Activated CD4-positive, alpha-beta T cell treated with anti-CD3 and anti-CD28 coated beads, Interleukin-2, amount 50 U/mL, for 24 hours (primary cell): ENCODE data around the gene SSNA1.
A peak's percentile ranks its signal among the peaks of the same experiment; 100 is the strongest.

ENCODE experiments used
- DNase-seq, 2 donors: peaks; one replicate each; pipeline ENCODE4 v3.0.0-alpha.2; 2020; ENCODE audit warnings: low read depth in 1 of 2, low spot score in 1 of 2

SSNA1 gene

DNA sequence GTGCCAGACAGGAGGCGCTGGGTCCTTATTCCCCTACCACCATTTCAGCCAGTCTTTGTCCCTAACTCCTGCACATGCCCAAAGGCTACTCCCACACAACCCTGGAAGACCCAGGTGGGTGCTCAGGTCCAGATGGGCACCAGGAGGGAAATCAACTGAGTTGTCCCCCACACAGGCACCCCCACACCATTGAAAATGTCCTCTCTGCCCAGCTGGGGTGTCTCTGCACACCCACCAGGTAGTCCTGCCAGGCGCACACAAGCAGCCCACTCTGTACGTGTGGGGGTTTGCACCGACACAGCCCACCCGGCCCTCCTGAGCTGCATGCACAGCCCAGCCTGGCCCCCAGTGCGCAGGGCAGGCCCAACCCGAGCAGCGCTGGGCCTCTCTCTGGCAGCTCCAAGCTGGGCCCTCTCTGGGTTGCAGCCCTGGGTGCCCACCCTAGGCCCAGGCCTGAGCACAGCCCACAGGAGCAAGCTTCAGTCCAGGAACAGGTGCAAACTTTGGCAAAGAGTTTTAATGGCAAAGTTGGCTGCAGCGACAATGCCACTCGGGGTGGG is 31.4 kb downstream of the SSNA1 start:
- DNase-seq = no peak

DNA sequence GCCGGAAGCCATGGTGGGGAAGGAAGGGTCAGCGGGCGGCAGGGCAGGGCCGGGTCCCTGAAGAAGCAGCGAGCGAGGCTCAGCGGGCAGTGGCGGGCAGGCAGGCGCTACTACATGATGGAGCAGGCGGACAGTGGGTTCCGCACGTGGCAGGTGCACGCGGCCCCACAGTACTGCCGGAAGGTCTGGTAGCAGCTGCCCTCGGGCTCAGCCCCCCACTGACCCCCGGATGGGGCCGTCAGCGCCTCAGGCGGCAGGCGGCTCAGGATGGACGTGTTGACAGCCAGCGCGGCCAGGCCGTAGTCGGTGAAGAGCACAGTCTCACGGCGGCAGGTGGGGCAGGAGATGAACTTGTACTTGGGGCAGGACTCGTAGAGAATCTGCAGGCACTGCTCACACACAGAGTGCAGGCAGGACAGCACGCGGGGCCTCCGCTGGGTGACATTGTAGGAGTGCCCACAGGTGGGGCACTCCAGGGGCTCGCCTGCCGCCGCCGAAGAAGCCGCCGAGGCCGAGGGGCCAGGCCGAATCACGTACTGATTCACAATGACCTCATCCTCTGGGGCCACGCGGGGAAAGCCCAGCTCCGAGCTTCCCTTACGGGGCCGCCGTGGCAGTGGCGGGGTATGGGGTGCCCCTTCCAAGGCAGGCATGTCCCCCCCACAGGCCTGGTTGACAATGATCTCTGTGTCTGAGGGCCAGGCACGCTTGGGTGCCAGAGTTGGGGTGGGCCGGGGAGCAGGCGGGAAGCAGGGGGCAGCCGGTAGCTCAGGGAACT is 32.0 kb downstream of the SSNA1 start:
- no peak for DNase-seq

DNA sequence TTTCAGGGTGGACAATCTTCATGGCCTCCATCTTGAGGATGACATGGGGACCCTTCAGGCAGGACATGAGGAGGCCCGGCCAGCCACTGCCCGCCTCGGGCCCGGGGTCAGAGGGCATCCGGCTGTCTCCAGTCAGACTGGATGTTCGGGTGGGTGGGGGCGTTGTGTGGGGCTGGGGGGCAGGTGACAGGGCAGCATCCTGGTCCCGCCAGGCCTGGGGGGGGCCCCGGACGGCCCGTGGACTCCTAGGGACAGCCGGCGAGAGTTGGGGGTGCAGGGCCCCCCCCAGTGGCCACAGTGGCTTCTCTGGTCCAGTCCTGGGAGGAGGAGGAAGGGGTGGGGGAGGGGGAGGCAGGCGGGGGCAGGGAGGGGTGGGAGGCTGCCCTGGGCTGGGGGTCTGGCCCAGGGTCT is 32.6 kb downstream of the SSNA1 start:
- no peak for DNase-seq

DNA sequence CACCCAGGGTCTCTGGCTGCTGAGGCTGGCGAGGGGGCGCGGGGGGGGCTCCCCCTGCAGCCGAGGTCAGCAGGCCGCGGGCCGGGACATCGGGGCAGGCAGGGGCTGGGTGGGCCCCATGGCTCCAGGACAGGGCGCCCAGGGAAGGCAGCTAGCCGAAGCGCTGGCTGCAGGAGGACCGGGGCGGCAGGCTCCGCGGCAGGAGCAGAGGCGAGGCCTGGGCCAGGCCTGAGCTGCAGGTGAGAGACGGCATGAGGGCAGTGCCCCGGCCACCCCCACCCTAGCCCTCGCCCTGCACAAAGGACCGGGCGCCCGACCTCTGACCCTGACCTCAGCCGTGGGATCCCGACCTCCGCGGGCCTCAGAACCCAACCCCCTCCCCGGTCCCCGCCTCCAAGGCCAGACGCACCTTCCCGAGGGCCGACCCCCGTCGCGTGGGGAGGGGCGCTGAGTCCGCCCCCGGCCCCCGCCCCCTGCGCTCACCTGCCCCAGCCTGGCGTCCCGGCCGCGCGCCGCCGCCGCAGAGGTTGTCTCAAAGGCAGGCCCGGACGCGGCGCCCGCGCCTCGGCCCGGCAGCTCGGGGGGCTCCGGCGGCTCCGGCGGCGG is 33.1 kb downstream of the SSNA1 start:
- no peak for DNase-seq

DNA sequence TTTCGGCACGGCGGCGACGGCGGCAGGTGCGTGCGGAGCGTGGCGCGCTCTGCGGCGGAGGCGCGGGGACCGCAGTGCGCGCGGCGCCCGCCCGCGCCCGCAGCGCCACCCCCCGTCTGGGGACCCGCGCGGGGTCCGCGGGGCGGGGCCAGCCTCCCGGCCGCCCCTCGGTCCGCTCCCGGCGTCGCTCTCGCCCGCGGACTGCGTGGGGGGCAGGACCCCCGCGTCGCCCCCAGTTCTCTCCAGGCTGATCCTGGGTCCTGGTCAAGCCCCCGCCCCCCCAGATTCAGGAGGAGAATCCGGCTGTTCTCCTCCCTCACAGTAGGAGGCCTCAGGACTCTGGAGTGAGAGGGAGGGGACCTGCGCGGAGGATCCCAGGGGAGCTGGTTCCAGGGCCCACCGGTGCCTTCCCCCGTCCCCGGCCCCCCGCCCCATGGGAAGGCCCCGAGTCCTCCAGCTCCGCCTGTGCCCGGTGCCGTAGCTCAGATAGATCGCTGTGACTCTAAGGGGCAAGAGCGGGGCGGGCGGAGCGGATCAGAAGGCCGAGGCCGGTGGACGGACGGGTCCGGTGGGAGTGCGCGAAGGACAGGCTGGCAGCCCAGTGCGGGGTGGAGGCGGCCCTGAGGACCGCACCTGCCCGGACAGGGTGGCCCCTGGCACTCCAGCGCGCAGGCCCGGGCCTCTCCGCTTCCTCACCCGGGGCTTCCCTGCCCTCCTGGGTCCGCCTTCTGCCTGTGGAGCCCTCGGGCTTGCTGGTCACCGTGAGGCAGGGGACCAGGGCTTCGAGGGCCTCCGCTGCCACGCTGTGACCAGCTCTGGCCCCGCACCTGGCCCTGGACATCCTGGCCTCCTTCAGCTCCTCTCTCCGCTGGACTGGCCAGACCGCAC is 34.0 kb downstream of the SSNA1 start, which contains the start of gene RNF208:
RNF208 (minus strand) TSS at position 51 of the 888 bp plus-strand sequence. CDS start 1,028 bp downstream, outside the sequence.
- no peak for DNase-seq

DNA sequence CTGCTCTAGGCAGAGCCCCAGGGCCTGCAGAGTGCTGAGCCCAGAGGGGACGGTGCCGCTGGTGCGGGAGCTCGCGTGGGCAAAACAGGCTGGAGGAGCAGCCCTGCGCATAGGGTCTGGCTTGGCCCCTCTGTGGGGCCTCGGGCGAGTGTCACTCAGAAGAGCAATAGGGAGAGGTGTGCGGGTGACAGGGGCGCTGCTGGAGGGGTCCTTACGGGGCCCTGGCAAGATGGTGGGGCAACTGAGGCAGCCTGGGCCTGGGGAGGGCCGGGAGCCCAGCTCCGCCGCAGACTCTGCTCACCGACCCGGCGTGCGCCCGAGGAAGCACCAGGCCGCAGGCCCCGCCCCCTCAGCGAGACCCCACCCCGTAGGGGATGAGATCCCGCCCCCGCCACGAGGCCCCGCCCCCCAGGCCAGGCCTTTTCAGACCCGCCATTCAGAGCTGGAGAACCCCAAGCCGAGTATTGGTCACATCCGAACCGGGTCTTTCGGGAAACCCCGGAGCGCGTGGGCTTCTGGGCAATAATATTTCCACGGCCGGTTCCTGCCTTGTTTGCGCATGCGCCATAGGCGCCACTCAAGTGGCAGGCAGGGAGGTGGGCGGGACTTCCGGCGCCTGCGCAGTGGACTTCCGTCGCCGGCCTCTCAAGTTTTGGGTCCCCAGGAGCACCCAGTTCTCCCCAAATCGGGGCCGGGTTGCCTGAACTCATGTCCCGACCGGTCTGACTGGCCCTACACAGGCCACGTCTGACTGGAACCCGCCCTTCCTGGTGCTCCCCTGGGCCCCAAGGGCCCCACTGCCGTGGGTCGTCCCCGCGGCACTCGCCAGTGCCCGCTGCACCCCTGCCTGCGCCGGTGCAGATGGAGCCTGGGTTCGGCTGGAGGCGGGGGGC is 34.8 kb downstream of the SSNA1 start:
- peak; percentile 97 to 99 for DNase-seq

DNA sequence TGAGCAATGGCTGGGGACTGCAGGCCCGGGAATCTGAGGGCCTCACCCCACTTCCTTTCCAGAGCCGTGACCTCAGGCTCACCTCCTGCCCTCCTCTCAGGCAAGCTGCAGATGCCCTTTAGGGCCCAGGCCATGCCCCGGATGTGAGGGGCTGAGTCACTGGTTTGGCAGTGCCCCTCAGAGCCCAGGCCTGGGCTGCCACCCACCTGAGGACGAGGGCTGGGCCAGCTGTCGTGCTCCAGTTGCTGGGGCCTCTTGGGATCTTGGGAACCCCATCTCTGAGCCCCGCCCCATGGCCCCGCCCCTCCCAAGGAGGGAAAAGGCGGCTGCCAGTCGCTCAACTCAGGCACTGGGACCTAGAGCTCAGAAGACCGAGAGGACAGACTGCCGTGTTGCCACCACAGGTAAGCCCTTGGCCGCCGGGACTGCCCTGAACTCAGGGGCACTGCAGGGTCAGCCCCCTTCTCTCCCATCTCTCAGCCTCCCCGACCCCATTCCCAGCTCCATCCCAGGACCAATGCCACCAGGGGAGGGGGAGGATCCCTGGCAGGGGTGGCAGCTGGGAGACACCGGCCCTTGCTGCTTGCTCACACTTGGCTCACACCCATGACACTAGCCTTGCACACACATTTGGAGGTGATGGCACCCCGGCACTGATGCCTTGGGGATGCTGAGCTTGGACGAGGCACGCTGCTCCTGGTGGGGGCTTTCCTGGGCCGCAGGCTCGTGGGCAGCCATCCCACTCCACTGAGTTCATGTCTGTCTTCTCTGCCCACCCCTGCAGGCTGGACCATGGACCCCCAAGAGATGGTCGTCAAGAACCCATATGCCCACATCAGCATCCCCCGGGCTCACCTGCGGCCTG is 36.6 kb downstream of the SSNA1 start, which contains the start of gene CYSRT1:
CYSRT1 (plus strand) TSS at position 345 of the 865 bp plus-strand sequence; CDS start at position 793, 448 bp downstream.
- no peak for DNase-seq

DNA sequence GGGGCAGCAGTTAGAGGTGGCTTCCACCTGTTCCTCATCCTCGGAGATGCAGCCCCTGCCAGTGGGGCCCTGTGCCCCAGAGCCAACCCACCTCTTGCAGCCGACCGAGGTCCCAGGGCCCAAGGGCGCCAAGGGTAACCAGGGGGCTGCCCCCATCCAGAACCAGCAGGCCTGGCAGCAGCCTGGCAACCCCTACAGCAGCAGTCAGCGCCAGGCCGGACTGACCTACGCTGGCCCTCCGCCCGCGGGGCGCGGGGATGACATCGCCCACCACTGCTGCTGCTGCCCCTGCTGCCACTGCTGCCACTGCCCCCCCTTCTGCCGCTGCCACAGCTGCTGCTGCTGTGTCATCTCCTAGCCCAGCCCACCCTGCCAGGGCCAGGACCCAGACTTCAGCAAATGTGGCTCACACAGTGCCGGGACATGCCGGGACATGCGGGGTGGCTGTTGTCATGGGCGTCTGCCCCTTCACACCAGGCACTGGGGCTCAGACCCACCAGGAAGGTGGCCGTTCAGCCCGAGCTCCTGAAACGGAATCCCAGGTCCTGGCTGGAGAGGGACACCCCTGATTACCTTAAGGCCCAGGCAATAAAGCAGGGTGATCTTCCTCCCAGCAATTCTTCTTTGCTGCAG is 37.3 kb downstream of the SSNA1 start:
- no peak for DNase-seq

DNA sequence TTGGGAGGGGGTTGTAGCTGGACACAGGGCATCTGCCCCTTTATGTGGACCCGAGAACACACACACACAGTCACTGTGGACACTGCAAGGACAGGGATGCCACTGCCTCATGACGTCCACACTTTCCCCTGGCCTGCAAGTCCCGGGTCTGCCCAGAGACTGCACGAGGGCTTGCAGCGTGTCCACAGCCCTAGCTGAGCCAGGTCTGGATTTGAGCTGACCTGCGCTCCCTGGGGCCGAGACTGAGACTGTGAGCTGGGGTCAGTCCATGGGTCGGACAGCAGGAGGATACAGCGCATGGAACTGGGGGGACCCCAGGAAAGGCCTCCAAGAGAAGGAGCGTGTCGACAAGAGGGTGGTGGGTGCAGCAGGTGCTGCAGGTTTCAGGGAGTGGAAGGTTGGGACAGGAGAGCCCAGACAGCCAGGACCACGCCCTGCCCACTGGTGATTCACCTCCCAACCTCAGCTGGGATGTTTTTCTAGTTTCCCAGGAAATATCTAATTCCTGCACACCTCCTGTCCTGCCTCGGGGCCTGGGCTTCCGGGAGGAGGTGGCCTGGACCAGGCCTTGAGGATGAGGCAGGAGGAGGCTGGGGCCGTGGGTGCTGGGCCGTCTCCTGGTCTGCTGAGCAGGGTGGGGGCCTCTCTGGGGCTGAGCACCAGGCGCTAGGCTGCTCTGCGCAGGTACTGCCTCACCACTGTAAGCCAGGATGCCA is 38.0 kb downstream of the SSNA1 start:
- no peak for DNase-seq

DNA sequence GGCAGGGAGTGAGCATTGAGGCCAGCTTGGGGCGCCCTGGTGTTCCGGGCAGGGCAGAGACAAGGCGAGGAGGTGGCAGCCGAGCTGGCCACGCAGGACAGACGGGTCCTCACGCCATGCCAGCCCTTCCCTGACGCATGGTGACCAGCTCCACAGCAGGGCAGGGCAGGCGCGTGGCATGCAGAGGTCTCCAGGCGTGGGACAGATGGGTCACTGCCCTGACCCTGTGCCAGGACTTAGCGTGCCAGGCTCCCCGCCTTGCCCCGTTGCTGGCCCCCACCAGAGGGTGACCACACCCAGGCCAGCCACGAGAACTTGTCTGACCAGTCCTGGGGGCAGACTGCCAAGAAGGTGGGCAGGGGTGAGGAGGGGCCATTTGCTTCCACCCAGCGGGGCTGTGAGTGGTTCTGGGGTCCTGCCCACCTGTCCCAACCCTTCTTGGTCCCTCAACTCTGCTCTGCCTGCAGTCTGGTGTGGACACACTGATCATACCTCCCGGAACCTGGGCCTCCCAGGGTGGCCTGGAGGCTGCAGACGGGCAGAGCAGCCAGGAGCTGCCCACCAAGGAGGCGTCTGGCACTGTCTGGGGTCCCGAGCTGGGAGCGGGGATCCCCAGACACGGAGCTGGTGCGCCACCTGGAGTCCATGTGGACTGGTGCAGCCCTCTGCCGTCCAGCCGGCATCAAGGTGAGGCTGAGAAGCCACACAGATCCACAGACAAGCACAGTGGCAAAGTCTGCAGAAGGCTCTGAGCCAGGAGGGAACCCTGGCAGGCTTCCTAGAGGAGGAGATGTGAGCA is 38.8 kb downstream of the SSNA1 start, which contains the start of gene RNF224:
RNF224 (plus strand) TSS at position 449 of the 799 bp plus-strand sequence. CDS start 834 bp downstream, outside the sequence.
- DNase-seq = peak; percentile 61 to 74

DNA sequence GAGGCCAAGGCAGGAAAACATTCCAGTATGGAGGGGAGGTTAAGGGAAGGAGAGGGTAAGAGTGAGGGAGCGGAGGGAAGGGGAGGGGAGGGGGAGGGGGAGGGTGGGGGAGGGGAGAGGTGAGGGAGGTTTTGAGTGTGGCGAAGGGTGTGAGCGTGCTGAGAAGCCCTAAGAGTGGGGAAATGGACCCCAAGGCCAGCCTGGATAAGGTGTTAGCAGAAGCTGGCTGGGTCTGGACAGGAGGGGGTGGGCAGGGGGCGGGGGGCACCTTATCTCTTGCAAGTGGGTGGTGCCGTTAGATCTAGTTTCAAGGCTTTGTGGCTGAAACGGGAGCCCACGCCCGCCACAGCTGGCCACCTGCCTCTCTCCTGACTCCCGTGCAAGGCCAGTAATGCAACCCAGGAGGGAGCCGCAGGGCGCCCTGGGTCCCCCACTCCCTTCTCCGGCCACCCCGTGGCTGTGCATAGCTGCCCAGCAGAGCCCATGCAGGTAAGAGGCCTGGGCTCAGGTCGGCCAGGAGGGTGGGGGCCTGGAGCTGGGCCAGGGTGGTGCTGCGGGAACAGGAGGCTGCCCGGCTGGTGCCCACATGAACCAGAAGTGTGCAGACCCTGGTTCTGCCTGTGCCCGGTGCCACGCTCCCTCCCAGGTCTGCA is 39.5 kb downstream of the SSNA1 start:
- no peak for DNase-seq

DNA sequence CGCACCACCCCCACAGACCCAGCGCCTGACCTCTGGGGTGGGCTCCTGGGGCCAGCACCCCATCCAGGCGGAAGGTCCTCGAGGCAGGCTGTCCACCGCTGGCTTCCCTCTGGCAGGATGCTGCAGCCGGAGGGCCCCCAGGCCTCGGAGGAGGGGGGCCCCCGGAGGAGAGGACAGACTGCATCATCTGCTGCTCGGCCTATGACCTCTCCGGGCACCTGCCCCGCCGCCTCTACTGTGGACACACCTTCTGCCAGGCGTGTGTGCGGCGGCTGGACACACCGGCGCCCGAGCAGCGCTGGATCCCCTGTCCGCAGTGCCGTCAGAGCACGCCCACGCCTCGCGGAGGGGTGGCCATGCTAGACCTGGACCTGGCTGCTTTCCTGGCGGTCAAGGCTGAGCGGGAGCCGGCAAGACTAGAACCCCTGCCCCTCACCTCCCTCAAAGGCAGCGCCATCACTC is 40.1 kb downstream of the SSNA1 start:
- DNase-seq = no peak

DNA sequence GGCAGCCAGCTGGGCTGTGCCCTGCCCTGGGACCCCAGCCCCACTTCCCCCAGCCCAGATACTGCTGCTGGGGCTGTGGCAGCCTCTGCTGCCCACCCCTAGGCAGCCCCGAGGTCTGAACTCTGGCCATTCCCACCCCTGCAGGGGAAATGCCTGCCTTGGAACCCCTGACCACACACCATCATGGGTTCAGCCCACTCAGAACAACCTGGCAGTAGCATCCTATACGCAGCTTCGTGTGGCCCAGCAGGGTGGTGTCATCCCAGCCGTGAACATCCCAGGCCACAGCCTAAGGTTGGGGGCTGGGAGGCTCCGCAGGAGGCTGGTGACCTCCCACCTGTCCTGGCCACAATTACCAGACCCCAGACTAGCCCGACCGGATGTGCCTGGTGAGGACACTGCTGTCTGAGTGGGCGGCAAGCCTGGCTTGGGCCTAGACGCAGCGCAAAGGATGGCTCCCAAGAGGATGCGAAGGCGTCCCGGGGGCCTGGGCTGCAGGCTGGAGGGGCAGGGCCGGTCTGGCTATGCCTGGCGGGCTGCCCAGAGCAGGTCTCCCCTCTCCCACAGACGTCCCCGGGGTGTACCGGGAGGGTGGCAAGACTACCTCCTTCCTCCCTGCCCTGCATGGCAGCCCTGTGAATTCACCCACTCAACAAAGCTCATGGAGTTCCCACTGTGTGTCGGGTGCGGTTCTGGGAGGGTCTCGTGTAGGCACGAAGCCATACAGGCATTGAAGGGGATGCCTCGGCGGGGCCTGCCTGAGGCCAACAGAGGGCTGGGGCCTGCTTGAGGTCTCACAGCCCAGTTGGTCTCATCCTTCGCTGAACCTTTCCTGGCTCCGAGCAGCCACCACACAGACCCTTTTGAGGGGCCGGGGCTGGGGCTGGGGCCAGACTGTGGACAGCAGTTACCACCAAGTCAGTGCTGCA is 40.8 kb downstream of the SSNA1 start:
- no peak for DNase-seq

DNA sequence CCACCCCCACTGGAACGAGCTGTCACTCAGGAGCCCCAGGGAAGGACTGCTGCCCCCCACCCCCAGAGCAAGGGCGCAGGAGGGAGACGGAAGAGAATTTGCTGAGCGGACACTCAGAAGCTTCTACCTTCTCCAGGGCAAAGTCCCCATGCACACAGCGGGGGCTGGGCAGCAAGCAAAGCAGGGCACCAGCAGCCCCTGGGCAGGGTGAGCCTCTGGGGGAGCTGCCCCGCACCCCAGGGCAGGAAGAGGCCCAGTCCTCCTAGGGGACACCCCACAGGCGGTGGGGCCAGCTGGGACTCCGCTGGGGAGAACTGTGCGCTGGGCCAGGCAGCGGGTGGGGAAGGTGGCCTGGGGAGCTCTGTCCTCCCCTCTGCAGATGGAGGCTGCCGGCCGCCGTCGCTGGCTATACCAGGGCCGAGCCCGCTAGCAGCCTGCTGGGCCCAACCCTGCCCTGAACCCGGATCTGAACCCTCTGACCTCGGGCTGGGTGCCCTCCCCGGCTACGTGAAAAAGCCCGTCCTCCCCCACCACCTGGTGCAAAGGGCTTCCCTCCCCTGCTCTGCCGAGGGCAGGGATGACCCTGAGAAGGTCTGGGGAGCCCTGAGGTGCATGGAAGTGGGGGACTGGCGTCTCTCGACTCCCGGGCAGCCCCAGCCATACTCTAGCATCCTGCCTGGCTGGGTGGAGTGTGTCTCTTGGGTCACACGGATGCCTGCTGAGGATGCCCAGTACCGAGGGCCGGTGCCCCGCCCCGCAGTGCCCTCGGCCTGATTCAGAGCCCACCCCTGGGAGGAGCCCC is 41.6 kb downstream of the SSNA1 start:
- DNase-seq = no peak
